ENCODE measurements around the gene RCBTB1.
"Not testable (repeated sequence)": the region's sequence is repeated elsewhere in the genome, so short reads cannot be mapped to it uniquely, and the experiment has no call there.

DNA sequence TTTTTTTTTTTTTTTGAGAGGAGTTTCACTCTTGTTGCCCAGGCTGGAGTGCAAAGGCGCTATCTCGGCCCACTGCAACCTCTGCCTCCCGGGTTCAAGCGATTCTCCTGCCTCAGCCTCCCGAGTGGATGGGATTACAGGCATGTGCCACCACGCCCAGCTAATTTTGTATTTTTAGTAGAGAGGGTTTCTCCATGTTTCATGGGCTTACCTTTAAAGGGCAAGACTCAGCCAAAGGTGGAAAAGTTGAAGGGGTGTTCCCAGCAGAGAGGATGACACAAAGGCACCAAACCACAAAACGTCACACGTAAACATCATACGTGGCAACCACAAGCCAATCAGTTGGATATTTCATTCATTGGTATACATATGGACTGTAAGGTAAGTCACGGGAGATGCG lies 88.5 kb downstream of the RCBTB1 start:
- TF ChIP-seq ZNF207 (IDR thresholded peaks at IDR 0.05; ENCODE audit: borderline replicate concordance): not testable (repeated sequence)
- TF ChIP-seq ATF7 (IDR thresholded peaks at IDR 0.05; ENCODE audit: low read depth): peak; percentile 74

All from GM12878 (cell line).